PC-3 (cell line): ENCODE results near the gene UBA3. TPM values are rescaled to one million over a fixed set of nuclear protein-coding genes. Genes with fewer than 3 reads are reported as not detected.
A peak's percentile ranks its signal among the peaks of the same experiment; 100 is the strongest.

Experiments used
- ATAC-seq: fragments of 200-7000 bp; cut with Tn5 transposase; 2 replicates; pipeline ENCODE4 v1.9.1; 2020; ENCODE audit warnings: mild to moderate bottlenecking, moderate library complexity
- BruUV-seq: library from RNA; stranded (reverse); fragments of 400-500 nt; replicated peaks from 2 replicates; lab custom pipeline; 2021; lab: Mats Ljungman, UMichigan
- CTCF ChIA-PET: fragments of 300-600 bp; sonication (Branson Sonifier 250); formaldehyde crosslinking; loops from one replicate; lab custom pipeline; 2022; ENCODE audit warnings: antibody characterized with exemption; lab: Charles Lee
- POLR2A ChIA-PET: fragments of 300-600 bp; sonication (Branson Sonifier 250); formaldehyde crosslinking; loops from one replicate; lab custom pipeline; 2022; ENCODE audit warnings: antibody characterized with exemption; ENCODE audit not compliant: unreplicated experiment; lab: Charles Lee
- DNase-seq: peaks from one replicate; pipeline ENCODE4 v3.0.0-alpha.2; 2015
- H2AFZ ChIP-seq: fragments of 300-600 bp; sonication (generic); 2 replicates; pipeline ENCODE4 v1.6.0; 2016; ENCODE audit warnings: antibody characterized with exemption, low read length
- H3F3A ChIP-seq: fragments of 300-600 bp; sonication (generic); one replicate; pipeline ENCODE4 v1.6.0; 2017; ENCODE audit warnings: antibody characterized with exemption, low read length, control low read depth, mild to moderate bottlenecking; ENCODE audit not compliant: unreplicated experiment
- H3K27ac ChIP-seq: fragments of 300-600 bp; sonication (generic); 2 replicates; pipeline ENCODE4 v1.5.1; 2016; ENCODE audit warnings: mild to moderate bottlenecking, low read length
- H3K27me3 ChIP-seq: fragments of 300-600 bp; sonication (generic); 2 replicates; pipeline ENCODE4 v1.6.1; 2016; ENCODE audit warnings: low read length, mixed read lengths
- H3K36me3 ChIP-seq: fragments of 300-600 bp; sonication (generic); 2 replicates; pipeline ENCODE4 v1.6.1; 2016; ENCODE audit warnings: low read depth, mixed run types, low read length, mixed read lengths
- H3K4me1 ChIP-seq: fragments of 300-600 bp; sonication (generic); 2 replicates; pipeline ENCODE4 v1.5.1; 2016; ENCODE audit warnings: low read length; ENCODE audit not compliant: insufficient read depth
- H3K4me2 ChIP-seq: fragments of 300-600 bp; sonication (generic); 2 replicates; pipeline ENCODE4 v1.6.0; 2016; ENCODE audit warnings: low read length
- H3K4me3 ChIP-seq: fragments of 300-600 bp; sonication (generic); 2 replicates; pipeline ENCODE4 v1.5.1; 2016; ENCODE audit warnings: mild to moderate bottlenecking, low read length, mixed read lengths
- H3K79me2 ChIP-seq: fragments of 300-600 bp; sonication (generic); 2 replicates; pipeline ENCODE4 v1.6.1; 2017; ENCODE audit warnings: low read length, mixed read lengths
- H3K9ac ChIP-seq: fragments of 300-600 bp; sonication (generic); 2 replicates; pipeline ENCODE4 v1.6.0; 2016; ENCODE audit warnings: mild to moderate bottlenecking, low read length
- H3K9me2 ChIP-seq: fragments of 300-600 bp; sonication (generic); replicated peaks from 2 replicates; pipeline ENCODE4 v1.6.1; 2016; ENCODE audit warnings: mixed run types, low read length, mixed read lengths
- H3K9me3 ChIP-seq: fragments of 300-600 bp; sonication (generic); 2 replicates; pipeline ENCODE4 v1.6.1; 2016; ENCODE audit warnings: low read length, mixed read lengths
- H4K20me1 ChIP-seq: fragments of 300-600 bp; sonication (generic); 2 replicates; pipeline ENCODE4 v1.6.1; 2016; ENCODE audit warnings: low read length, mixed read lengths
- CTCF ChIP-seq: fragments of 300-600 bp; sonication (generic); conservative IDR thresholded peaks from 2 replicates; pipeline ENCODE4 v1.5.1; 2017; ENCODE audit warnings: antibody characterized with exemption, low read depth, mild to moderate bottlenecking, low read length
- EZH2 ChIP-seq: fragments of 300-600 bp; sonication (generic); IDR thresholded peaks from one replicate; pipeline ENCODE4 v1.6.1; 2017; ENCODE audit warnings: antibody characterized with exemption, mild to moderate bottlenecking, low read length; ENCODE audit not compliant: unreplicated experiment
- EZH2phosphoT487 ChIP-seq: fragments of 300-600 bp; sonication (generic); IDR thresholded peaks from 2 replicates; pipeline ENCODE4 v1.6.1; 2018; ENCODE audit warnings: mild to moderate bottlenecking, antibody characterized with exemption, low read length, borderline replicate concordance
- intact Hi-C: fragments of 100-400 bp; cut with micrococcal nuclease; formaldehyde crosslinking; loops from 2 replicates; pipeline ENCODE4 v1.9.0; 2023
- total RNA-seq: library from RNA; depleted of rRNA; stranded (reverse); fragments of >200 nt; gene quantifications from 2 replicates; pipeline ENCODE4 v1.2.3, GENCODE V29; 2014

The UBA3 gene
- total RNA-seq, 1 experiment from 2014 or later = 27.5 TPM

- ChIA-PET POLR2A (interaction anchor here (1.0 kb wide), 1 partner anchor 33 kb away, joined by 6 read pairs; no protein-coding TSS in a partner anchor), CTCF (no interaction called here)
- BruUV-seq = TSS peak; percentile 60
- peak overlapping the region; percentile 99 for H3K27ac ChIP-seq
- H3K9me3 ChIP-seq = no peaks in the 10 kb centered on the region
- peak overlapping the region; percentile 94 for H3K9ac ChIP-seq
- H2AFZ ChIP-seq = peak overlapping the region; percentile 90
- H3F3A ChIP-seq = no peaks in the 10 kb centered on the region
- TF ChIP-seq EZH2phosphoT487 (no peak), EZH2 (no peak), CTCF (no peak)
- ATAC-seq (peak; percentile 14), DNase-seq (no peak)
- no peaks in the 10 kb centered on the region for H3K27me3 ChIP-seq
- H3K4me1 ChIP-seq = peaks cover 45% of the 10 kb centered on the region
- no peaks in the 10 kb centered on the region for H4K20me1 ChIP-seq
- H3K36me3 ChIP-seq = no peaks in the 10 kb centered on the region
- no peaks in the 10 kb centered on the region for H3K9me2 ChIP-seq
- intact Hi-C loops = loop anchor here (5.0 kb wide), 1 partner anchor 33 kb away; the partner anchor contains the start of gene TMF1
- H3K4me2 ChIP-seq = peak overlapping the region; percentile 99
- H3K79me2 ChIP-seq = peaks cover 44% of the 10 kb centered on the region
- H3K4me3 ChIP-seq = peak overlapping the region; percentile 85
Observed at GRCh38 chr3:69085168-69085832, 5.1 kb upstream of the UBA3 start.

- ChIA-PET POLR2A (interaction anchor here (1.0 kb wide), 1 partner anchor 32 kb away, joined by 6 read pairs; no protein-coding TSS in a partner anchor), CTCF (no interaction called here)
- Histone ChIP-seq H3F3A (no peaks in the 10 kb centered on the region), H3K27me3 (no peaks in the 10 kb centered on the region), H3K79me2 (peaks cover 43% of the 10 kb centered on the region), H3K27ac (peak within 1 kb of the TSS; percentile 99), H3K9me3 (no peaks in the 10 kb centered on the region), H2AFZ (peak within 1 kb of the TSS; percentile 90), H3K9me2 (no peaks in the 10 kb centered on the region), H3K4me1 (peaks cover 37% of the 10 kb centered on the region), H3K9ac (peak within 1 kb of the TSS; percentile 94), H3K4me3 (peak within 1 kb of the TSS; percentile 85), H4K20me1 (no peaks in the 10 kb centered on the region), H3K4me2 (peak within 1 kb of the TSS; percentile 99), H3K36me3 (no peaks in the 10 kb centered on the region)
- no TSS peak for BruUV-seq
- intact Hi-C loops = loop anchor here (5.0 kb wide), 1 partner anchor 32 kb away; the partner anchor contains the start of gene TMF1
- DNase-seq = peak; percentile 74
- peak; percentile 43 for ATAC-seq
- TF ChIP-seq EZH2 (no peak), EZH2phosphoT487 (no peak), CTCF (no peak)
Observed at GRCh38 chr3:69084326-69085167, 4.4 kb upstream of the UBA3 start, which contains the start of gene ARL6IP5. Gene ARL6IP5 (plus strand): TSS chr3:69084937. CDS start chr3:69085048, 111 bp downstream.
